CD4-positive, CD25-positive, alpha-beta regulatory T cell (primary cell): ENCODE data around the gene CHTF8. TPM values are rescaled to one million over a fixed set of nuclear protein-coding genes. Genes with fewer than 3 reads are reported as not detected.

Experiments used
- ATAC-seq, 2 donors: fragments of 150-1000 bp; cut with Tn5 transposase; one replicate each; pipeline ENCODE4 v1.10.0; 2021; ENCODE audit warnings: low read depth in 2 of 2, moderate number of reproducible peaks in 2 of 2, moderate library complexity in 1 of 2
- DNase-seq, 3 donors: peaks; one replicate each; pipeline versions ENCODE4 v3.0.0 to v3.0.0-alpha.2; 2012 to 2022; ENCODE audit warnings: mixed read lengths in 1 of 3
- H3K27ac ChIP-seq: one replicate; pipeline ENCODE4 v1.7.0; 2013; ENCODE audit warnings: mild to moderate bottlenecking, low read length; ENCODE audit not compliant: insufficient read depth, poor library complexity, severe bottlenecking
- H3K27me3 ChIP-seq: one replicate; pipeline ENCODE4 v1.7.0; 2013; ENCODE audit warnings: low read length; ENCODE audit not compliant: control insufficient read depth, insufficient read depth
- H3K36me3 ChIP-seq: one replicate; pipeline ENCODE4 v1.7.0; 2013; ENCODE audit warnings: mild to moderate bottlenecking, low read length, moderate library complexity; ENCODE audit not compliant: control insufficient read depth, insufficient read depth
- H3K4me1 ChIP-seq: 2 replicates; pipeline ENCODE4 v1.7.0; 2013; ENCODE audit warnings: mild to moderate bottlenecking, low read length; ENCODE audit not compliant: insufficient read depth, control insufficient read depth, poor library complexity, severe bottlenecking
- H3K4me3 ChIP-seq: one replicate; pipeline ENCODE4 v1.7.0; 2013; ENCODE audit warnings: low read depth, mild to moderate bottlenecking, low read length, moderate library complexity
- H3K9me3 ChIP-seq, 2 experiments: 1 replicate in 1 of 2; 2 replicates in 1 of 2; pipeline ENCODE4 v1.7.0; 2013; ENCODE audit warnings: low read length in 2 of 2, mild to moderate bottlenecking in 1 of 2, moderate library complexity in 1 of 2; ENCODE audit not compliant: control insufficient read depth in 2 of 2
- H3K27ac Mint-ChIP-seq, 3 donors: one replicate each; pipeline ENCODE4 v1.8.0; 2020 to 2022; ENCODE audit warnings: mild to moderate bottlenecking in 3 of 3, mixed read lengths in 3 of 3, moderate library complexity in 2 of 3
- H3K27me3 Mint-ChIP-seq: one replicate; pipeline ENCODE4 v1.8.0; 2022; ENCODE audit warnings: mild to moderate bottlenecking, mixed read lengths
- H3K36me3 Mint-ChIP-seq: one replicate; pipeline ENCODE4 v1.8.0; 2020; ENCODE audit warnings: mixed read lengths
- H3K4me1 Mint-ChIP-seq, 4 donors: one replicate each; pipeline ENCODE4 v1.8.0; 2020 to 2022; ENCODE audit warnings: mixed read lengths in 4 of 4, mild to moderate bottlenecking in 1 of 4
- H3K4me3 Mint-ChIP-seq, 4 donors: one replicate each; pipeline ENCODE4 v1.8.0; 2020 to 2022; ENCODE audit warnings: mild to moderate bottlenecking in 4 of 4, mixed read lengths in 4 of 4, moderate library complexity in 3 of 4
- H3K9me3 Mint-ChIP-seq, 7 donors: one replicate each; pipeline ENCODE4 v1.8.0; 2020 to 2022; ENCODE audit warnings: mixed read lengths in 7 of 7, mild to moderate bottlenecking in 3 of 7, moderate library complexity in 2 of 7
- polyA plus RNA-seq, 4 donors: library from polyadenylated mRNA; unstranded; fragments of 300-500 nt; fragmentation: Illumina TruSeq; gene quantifications; one replicate each; pipeline ENCODE4 v1.2.3, GENCODE V29; 2021
- total RNA-seq: library from RNA; stranded (reverse); gene quantifications from one replicate; pipeline ENCODE4 v1.2.3, GENCODE V29; 2022

The CHTF8 gene
- total and polyA plus RNA-seq, 5 donors from 2014 or later, result 79.4 to 227 (median 210) TPM

DNA sequence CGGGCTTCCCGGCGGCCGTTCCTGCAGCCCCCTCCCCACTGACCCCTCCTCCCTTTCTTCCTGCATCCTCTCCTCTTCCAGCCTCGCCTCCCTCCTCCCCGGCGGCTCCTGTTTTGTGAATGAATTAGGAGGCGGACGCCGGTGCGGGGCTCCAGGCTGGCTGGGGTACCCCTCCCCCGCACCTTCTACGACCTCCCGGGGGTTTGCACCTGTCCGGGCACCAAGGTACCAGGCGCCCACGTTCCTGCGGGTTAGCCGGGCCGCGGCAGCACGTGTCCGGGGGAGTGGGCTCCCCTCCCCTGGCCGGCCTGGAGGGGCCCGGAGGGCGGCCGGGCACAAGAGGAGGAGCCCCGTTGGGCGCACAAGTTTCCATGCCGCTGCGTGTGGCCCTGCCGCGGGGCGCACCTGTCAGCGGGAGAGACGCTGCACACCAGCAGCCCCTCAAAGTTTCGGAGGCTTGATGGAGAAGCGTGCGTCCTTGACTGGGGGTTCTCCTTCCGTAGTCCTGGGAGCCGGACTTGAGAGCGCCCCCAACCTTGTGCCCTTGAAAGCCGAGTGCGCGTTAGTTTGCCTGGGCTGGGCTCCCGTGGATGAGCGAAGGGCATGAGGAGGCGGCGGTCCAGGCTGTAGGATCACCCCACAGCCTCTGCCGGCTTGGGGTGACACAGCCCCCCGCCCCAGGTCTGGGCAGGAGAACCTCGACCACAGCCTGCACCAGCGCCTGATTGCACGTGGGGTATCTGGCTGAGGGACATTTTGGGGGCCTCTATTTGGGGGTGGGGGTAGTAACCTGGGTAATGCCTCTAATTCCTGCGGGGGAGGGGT, 25.7 kb downstream of the CHTF8 start:
- no peak for ATAC-seq

DNA sequence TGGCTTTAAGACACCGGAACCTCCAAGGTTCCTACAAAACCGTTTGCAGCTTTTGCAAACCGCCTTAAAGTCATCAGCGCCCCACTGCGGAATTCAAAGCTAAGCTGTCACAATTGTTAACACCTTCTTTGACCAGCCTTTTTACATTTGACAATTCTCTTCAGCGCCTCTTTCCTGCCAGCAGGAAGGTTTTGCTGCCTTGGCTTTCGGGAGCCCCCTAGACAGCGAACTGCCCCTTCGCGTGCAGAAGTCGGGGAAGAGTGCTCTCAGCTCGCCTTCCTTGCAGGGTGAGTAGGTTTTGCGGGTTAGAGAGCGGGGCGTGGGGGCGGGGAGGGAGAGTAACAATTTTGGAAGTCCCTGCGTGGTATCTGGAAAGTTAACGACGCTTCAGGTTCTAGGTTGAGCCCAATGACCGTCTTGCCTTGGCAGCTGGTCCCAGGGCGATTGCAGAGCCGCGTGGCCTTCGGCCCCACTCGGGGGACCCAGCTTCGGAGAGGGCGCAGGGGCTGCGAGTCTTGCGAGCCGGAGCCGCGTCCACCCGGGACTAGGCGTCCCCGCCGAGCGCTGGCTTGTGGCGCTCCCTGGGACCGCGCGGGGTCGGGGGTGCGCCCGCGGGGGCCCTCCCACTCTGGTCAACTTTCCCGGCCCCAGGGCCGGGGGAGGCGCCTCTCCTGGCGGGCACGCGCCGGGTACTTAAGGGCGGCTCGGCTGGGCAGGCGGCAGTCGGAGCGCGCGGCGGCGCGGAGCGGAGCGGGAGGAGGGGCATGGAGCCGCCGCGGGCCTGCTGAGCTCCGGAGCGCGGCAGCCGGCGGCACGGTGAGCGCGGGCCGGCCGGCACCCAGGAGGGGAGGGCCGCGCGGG, 26.7 kb downstream of the CHTF8 start, which contains the start of gene HAS3:
TSS of gene HAS3 (plus strand) at position 153 of the 861 bp plus-strand sequence. CDS start 3,743 bp downstream, outside the sequence.
- Mint-ChIP-seq H3K36me3 (peaks cover 17% of the 10 kb centered on the region), H3K4me1 (peaks cover 0 to 27% (median 8%) of the 10 kb centered on the region in 4 donors), H3K4me3 (peak within 1 kb of the TSS; percentile 78 to 92 (median 88)), H3K27ac (no peak within 1 kb of the TSS), H3K9me3 (peaks cover 0 to 2% (median 0%) of the 10 kb centered on the region in 7 donors), H3K27me3 (peaks cover 57% of the 10 kb centered on the region)
- Histone ChIP-seq H3K4me3 (no peak within 1 kb of the TSS), H3K9me3 (no peaks in the 10 kb centered on the region), H3K27me3 (peaks cover 5% of the 10 kb centered on the region), H3K4me1 (peaks cover 25% of the 10 kb centered on the region), H3K36me3 (no peaks in the 10 kb centered on the region), H3K27ac (no peak within 1 kb of the TSS)
- ATAC-seq, result peak; percentile 40 to 45
- peak in 1 of 3 donors; percentile 60 for DNase-seq

More for the DNA sequence above, 25.7 kb downstream of the CHTF8 start:
- Histone ChIP-seq H3K27me3 (peaks cover 5% of the 10 kb centered on the region), H3K27ac (no peak overlapping the region), H3K4me1 (peaks cover 25% of the 10 kb centered on the region), H3K4me3 (no peak overlapping the region), H3K9me3 (no peaks in the 10 kb centered on the region), H3K36me3 (no peaks in the 10 kb centered on the region)
- DNase-seq, result peak in 1 of 3 donors; percentile 15
- H3K4me1 Mint-ChIP-seq, result peaks cover 0 to 27% (median 9%) of the 10 kb centered on the region in 4 donors
- peaks cover 18% of the 10 kb centered on the region for H3K36me3 Mint-ChIP-seq
- H3K27me3 Mint-ChIP-seq, result peaks cover 50% of the 10 kb centered on the region
- peak overlapping the region in 3 of 4 donors; percentile 32 to 70 (median 63) for H3K4me3 Mint-ChIP-seq
- H3K27ac Mint-ChIP-seq, result no peak overlapping the region
- peaks cover 0 to 2% (median 0%) of the 10 kb centered on the region in 7 donors for H3K9me3 Mint-ChIP-seq

DNA sequence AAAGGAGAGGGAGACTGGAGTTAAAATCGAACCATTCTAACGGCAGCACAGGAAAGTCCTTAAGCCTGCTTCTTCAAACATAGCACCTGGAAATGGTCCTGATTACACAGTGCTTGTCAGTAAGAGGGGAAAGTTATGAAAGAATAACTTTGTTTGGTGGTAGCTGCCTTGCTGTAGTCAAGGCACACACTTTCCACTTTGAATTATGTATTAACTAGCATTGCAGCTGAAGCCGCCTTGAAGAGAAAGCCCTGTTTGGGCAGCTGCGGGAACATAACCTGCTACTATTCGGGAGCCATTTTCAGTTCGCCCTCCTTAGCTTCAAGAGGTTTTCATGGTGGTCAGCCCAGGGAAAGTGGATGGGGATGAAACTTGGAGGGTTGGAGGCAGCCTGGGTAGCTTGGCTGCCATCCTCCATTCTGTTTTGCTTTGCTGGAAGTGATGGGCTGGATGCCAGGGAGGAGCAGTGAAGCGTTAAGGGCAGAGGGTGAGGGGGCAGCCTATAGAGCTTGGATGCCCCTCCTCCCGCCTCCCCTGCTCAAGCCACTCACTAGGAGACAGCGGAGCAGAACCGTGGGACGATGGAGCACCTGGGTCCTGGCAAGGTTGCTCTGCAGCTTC, 32.2 kb downstream of the CHTF8 start:
- no peak for ATAC-seq
- Histone ChIP-seq H3K27ac (no peak overlapping the region), H3K9me3 (no peaks in the 10 kb centered on the region), H3K4me3 (no peak overlapping the region), H3K27me3 (peaks cover 2% of the 10 kb centered on the region), H3K36me3 (no peaks in the 10 kb centered on the region), H3K4me1 (peaks cover under 1% of the 10 kb centered on the region)
- Mint-ChIP-seq H3K27ac (no peak overlapping the region), H3K27me3 (peaks cover 38% of the 10 kb centered on the region), H3K36me3 (no peaks in the 10 kb centered on the region), H3K4me1 (peaks cover 0 to 3% (median under 1%) of the 10 kb centered on the region in 4 donors), H3K9me3 (no peaks in the 10 kb centered on the region), H3K4me3 (no peak overlapping the region)
- DNase-seq, result no peak

DNA sequence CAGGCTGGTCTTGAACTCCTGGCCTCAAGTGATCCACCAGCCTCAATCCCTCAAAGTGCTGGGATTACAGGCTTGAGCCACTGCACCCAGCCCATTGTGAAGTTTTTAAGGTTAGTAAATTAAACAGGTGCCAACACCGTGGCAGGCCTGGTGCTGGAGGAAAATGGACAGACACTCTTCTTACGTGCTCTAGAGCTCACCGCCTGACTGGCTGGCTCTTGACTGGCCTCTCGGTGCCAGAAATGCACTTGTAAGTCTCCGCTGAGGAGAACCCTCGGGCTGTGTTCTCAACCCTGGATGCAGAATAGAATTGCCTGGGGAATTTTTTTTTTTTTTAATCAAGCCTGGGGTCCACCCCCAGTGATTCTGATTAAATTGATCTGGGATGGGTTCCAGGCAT, 37.2 kb downstream of the CHTF8 start:
- Histone ChIP-seq H3K4me1 (no peaks in the 10 kb centered on the region), H3K4me3 (no peak overlapping the region), H3K36me3 (no peaks in the 10 kb centered on the region), H3K27me3 (no peaks in the 10 kb centered on the region), H3K9me3 (no peaks in the 10 kb centered on the region), H3K27ac (no peak overlapping the region)
- H3K36me3 Mint-ChIP-seq, result no peaks in the 10 kb centered on the region
- no peak overlapping the region for H3K27ac Mint-ChIP-seq
- DNase-seq, result no peak
- peaks cover 0 to 10% (median 1%) of the 10 kb centered on the region in 4 donors for H3K4me1 Mint-ChIP-seq
- no peak overlapping the region for H3K4me3 Mint-ChIP-seq
- ATAC-seq, result no peak
- H3K27me3 Mint-ChIP-seq, result peaks cover 12% of the 10 kb centered on the region
- H3K9me3 Mint-ChIP-seq, result no peaks in the 10 kb centered on the region

DNA sequence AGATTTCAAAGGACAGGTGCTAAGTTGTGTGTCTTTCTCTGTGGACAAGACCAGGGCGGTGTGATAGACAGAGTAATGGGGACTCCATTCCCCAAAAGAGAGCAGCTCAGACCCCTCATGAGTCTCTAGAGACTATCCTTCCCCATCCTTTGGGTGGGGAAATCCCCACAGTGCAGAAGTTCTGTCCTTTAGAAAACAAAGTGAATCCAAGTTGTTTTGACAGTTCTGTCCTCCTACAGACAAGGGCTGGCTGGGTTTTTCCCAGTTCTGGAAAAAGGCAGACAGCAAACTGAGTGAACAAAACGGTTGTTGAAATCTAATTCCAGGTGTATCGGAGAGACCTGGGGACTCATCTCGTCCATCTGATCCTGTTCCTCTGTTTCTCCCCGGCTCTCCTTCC, 37.9 kb downstream of the CHTF8 start:
- no peak overlapping the region for H3K4me3 Mint-ChIP-seq

DNA sequence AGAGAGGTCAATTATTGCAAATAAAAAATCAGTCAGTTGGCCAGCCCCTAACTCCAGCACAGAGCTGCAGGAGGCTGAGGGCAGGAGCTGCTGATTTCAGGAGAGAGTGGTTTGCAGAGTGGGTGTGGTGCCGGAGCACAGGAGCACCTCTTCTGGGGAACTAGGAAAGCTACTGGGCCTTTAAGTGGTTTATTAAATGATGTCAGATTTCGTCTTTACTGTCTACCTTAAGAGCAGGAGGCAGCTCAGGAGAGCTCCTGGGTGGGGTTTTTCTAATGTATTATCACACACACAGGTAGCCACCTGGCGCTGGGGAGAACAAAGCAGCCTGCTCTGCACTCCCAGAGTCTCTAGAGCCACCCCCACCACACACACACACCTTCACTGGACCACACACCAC, 38.4 kb downstream of the CHTF8 start:
- Histone ChIP-seq H3K9me3 (no peaks in the 10 kb centered on the region), H3K4me1 (peaks cover 6% of the 10 kb centered on the region), H3K4me3 (no peak overlapping the region), H3K36me3 (no peaks in the 10 kb centered on the region), H3K27ac (no peak overlapping the region), H3K27me3 (no peaks in the 10 kb centered on the region)
- DNase-seq (no peak), ATAC-seq (no peak)
- Mint-ChIP-seq H3K36me3 (no peaks in the 10 kb centered on the region), H3K9me3 (no peaks in the 10 kb centered on the region), H3K27me3 (peaks cover 10% of the 10 kb centered on the region), H3K4me1 (peaks cover 4 to 21% (median 7%) of the 10 kb centered on the region in 4 donors), H3K4me3 (no peak overlapping the region), H3K27ac (peak overlapping the region in 1 of 3 donors; percentile 5)

More for the DNA sequence above, 37.9 kb downstream of the CHTF8 start:
- Histone ChIP-seq H3K36me3 (no peaks in the 10 kb centered on the region), H3K27ac (no peak overlapping the region), H3K4me3 (no peak overlapping the region), H3K27me3 (no peaks in the 10 kb centered on the region), H3K9me3 (no peaks in the 10 kb centered on the region), H3K4me1 (peaks cover under 1% of the 10 kb centered on the region)
- ATAC-seq (no peak), DNase-seq (no peak)
- Mint-ChIP-seq H3K9me3 (no peaks in the 10 kb centered on the region), H3K4me1 (peaks cover 0 to 15% (median 3%) of the 10 kb centered on the region in 4 donors), H3K36me3 (no peaks in the 10 kb centered on the region), H3K27ac (no peak overlapping the region), H3K27me3 (peaks cover 10% of the 10 kb centered on the region)
